GM15510 (cell line): Measurements from ENCODE around the gene AGBL5.

Source experiments
- POLR2A ChIP-seq: IDR thresholded peaks from 3 replicates; pipeline ENCODE4 v1.6.1; 2011; ENCODE audit warnings: borderline replicate concordance; ENCODE audit not compliant: insufficient read length; ENCODE audit errors: extremely low read depth

The AGBL5 gene

DNA sequence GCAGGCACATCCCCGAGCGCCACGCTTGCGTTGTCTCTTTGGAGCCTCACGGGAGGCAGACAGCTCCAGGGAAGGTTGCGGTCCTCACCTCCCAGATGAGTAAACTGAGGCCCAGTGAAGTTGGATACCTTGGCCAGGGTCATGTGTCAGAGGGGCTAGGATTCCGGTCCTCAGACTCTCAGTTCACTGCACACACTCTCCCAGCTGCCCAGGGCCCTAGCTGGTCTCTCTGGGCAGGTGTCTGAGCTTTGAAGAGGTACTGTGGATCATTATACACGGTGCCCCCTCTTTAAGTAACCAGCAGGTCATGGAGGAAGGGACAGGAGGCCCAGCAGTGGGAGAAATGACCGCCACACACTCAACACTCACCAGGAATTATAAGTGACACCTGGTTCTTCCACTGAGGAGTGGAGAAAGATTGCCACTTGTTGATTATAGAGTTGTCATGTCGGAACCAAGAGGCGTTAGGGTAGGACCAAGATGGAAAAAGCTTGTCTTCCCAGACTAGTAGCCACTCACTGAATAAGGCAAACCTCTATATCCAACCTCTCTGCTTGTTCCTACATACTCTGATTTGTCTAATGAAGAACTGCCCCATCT lies 18.1 kb upstream of the AGBL5 start:
- no peak for TF ChIP-seq POLR2A

GRCh38 chr2:27038012-27038411 lies 13.5 kb upstream of the AGBL5 start:
- TF ChIP-seq POLR2A = no peak

GRCh38 chr2:27038631-27039339 lies 12.7 kb upstream of the AGBL5 start:
- TF ChIP-seq POLR2A = no peak

GRCh38 chr2:27039426-27039825 lies 12.0 kb upstream of the AGBL5 start:
- TF ChIP-seq POLR2A = no peak

- TF ChIP-seq POLR2A = no peak
Observed at GRCh38 chr2:27039871-27040270, 11.6 kb upstream of the AGBL5 start.

DNA sequence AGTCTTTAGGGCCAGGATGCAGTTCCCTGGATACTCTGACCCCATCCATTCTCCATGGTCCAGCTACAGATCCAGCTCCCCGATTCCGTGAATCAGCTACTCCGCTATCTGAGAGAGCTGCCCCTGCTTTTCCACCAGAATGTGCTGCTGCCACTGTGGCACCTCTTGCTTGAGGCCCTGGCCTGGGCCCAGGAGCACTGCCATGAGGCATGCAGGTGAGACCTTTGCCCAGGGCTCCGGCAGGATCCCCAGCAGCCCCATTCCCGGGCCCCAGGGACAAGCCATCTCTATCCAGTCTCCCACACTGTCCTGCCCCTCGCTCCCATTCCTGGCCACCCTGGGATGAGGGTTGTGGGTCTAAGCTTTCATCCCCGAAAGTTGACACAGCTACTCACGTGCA lies 11.2 kb upstream of the AGBL5 start:
- TF ChIP-seq POLR2A = no peak

GRCh38 chr2:27041752-27042151 lies 9.7 kb upstream of the AGBL5 start:
- no peak for TF ChIP-seq POLR2A

DNA sequence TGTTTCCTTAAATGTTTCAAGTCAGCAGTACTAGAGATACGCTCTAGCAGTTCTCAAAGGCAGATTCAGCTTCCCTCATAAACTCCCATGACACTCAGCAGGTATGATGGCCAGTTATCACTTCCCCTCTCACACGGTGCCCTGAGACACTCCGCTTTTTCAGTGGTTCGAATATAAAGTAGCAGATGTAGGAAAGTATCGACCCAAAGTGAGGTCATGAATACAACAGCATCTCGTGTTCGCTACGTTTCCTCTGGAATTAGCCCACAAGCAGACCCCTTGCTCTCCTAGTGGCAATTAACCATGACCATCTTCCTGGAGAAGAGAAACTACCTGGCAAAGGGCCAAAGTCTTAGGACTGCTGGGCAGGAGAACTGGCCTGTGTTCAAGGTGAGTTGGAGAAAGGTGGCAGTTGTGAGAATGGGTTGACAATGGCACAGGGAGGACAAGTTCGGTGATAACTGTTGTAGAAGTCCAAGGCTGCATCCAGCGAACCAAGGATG lies 9.3 kb upstream of the AGBL5 start:
- no peak for TF ChIP-seq POLR2A

GRCh38 chr2:27042985-27043634 lies 8.4 kb upstream of the AGBL5 start:
- TF ChIP-seq POLR2A = no peak

DNA sequence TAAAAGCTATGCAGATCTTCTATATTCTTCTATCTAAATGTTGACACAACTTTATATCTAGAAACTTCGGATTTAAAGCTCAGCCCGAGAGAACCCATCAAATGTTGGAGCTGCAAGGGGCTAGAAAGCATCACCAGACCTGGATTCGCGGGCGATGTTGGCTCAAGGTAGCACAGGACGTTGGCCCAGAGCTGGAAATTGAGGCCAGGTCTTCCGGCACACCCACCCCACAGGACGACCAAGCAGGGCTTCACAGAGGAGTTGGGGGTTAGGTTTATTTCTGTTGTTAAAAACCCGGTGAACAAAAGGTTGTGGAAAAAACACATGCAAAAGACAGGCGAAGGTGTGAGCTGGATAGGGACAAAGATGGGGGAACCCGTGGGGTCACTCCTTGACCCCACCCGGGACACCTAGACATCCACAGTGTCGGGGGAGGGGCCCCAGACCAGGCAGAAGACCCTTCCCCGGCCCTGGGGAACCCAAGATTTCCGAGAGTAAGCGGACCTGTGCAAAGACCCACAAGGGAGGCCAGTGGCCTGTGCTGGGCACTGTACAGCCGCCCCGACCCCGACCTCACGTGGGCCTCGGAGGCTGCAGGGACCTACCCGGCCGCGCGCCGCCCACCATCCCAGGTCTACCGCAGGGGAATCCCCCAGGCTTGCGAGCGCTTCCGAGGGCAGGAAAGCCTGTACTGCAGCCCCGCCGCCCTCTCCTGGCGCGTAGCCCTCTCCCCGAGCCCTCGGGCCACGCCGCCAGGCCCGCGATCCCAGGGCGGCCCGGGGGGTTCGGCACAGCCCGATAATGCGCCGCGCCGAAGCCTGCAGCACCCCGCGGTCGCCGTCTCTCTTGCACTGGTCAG lies 1.8 kb upstream of the AGBL5 start:
- peak; percentile 29 for TF ChIP-seq POLR2A

DNA sequence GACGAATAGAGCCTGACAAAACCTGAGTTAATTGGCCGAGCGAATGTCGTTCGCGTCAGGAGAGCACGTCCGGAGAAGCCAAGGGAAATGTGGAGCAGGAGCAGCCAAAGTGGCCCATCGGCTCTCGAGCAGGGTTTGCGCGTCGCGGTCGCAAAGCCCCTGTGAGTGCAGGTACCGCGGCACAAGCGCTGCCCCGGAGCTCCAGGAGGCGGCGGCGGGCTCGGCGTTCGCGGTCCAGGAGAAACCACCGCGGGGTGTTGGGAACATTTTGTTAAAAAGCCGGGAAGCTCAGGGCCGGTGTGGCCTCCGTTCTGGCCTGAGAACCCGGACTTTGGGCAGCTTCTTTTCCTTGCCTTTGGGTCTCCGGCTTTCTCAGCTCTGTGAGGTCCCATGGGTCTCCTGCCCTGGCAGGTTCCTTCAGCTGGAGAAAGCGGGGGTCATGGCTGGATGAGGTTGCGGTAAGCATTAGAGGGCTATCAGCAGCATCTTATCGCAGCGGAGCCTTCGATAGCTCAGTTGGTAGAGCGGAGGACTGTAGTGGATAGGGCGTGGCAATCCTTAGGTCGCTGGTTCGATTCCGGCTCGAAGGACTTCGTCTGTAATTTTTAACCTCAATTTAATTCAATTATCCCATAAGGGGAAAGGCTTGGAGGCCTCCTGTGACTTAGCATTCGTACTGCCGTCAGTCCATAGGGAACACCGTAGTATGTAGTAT lies 1.0 kb upstream of the AGBL5 start:
- TF ChIP-seq POLR2A = peak; percentile 63

- no peak for TF ChIP-seq POLR2A
Observed at GRCh38 chr2:27051902-27052645, 606 bp downstream of the AGBL5 start.

DNA sequence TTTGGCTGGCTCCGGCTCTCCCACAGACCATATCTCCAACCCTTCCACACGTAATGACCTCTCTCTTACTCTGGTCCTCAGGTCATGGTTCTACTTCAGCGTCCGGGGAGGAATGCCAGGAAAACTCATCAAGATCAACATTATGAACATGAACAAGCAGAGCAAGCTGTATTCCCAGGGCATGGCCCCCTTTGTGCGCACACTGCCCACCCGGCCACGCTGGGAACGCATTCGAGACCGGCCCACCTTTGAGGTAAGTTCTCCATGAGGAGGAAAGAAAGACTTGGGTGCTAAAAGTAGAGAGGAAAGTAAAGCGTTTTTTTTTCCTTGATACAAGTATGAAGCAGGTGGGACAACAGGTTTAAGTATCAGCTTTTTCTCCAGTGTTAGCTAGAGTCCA lies 1.9 kb downstream of the AGBL5 start:
- no peak for TF ChIP-seq POLR2A

DNA sequence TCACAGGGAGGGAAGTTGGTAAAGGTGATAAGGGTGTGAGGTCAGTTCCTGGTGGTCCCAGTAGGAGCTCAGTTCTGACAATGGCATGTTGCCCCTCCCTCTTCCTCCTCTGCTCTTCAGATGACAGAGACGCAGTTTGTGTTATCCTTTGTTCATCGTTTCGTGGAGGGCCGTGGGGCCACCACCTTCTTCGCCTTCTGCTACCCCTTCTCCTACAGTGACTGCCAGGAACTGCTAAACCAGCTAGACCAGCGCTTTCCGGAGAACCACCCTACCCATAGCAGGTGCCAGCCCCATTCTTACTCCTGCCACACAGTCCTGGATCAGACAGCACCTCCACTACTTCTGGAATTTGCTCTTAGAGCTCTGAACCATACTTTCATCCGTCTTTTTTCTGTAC lies 2.3 kb downstream of the AGBL5 start:
- TF ChIP-seq POLR2A = no peak
